Peyer's patch (tissue), 4 donors: Measurements from ENCODE around the gene ERC1. TPM values are rescaled to one million over a fixed set of nuclear protein-coding genes. Genes with fewer than 3 reads are reported as not detected.

Experiments
- DNase-seq, 3 donors: peaks; one replicate each; pipeline ENCODE4 v3.0.0-alpha.2; 2017 to 2019
- H3K27ac ChIP-seq, 4 donors: fragments of 200-600 bp; sonication (generic); one replicate each; pipeline ENCODE4 v1.5.1; 2016 to 2019
- H3K27me3 ChIP-seq, 2 donors: fragments of 200-600 bp; sonication (generic); one replicate each; pipeline ENCODE4 v1.5.1; 2019
- H3K36me3 ChIP-seq, 3 donors: fragments of 200-600 bp; sonication (generic); one replicate each; pipeline ENCODE4 v1.5.1; 2016 to 2019
- H3K4me1 ChIP-seq, 4 donors: fragments of 200-600 bp; sonication (generic); one replicate each; pipeline ENCODE4 v1.5.1; 2016 to 2019
- H3K4me3 ChIP-seq, 4 donors: fragments of 200-600 bp; sonication (generic); 1 replicate in 3 of 4; 2 replicates in 1 of 4; pipeline ENCODE4 v1.5.1; 2016 to 2019; ENCODE audit warnings: mild to moderate bottlenecking in 1 of 4
- H3K9me3 ChIP-seq, 4 donors: fragments of 200-600 bp; sonication (generic); one replicate each; pipeline ENCODE4 v1.5.1; 2016 to 2019; ENCODE audit warnings: mild to moderate bottlenecking in 1 of 4
- POLR2A ChIP-seq, 2 donors: fragments of 450-650 bp; IDR thresholded peaks; one replicate each; pipeline ENCODE4 v1.5.1; 2017; ENCODE audit warnings: antibody characterized with exemption in 2 of 2, mild to moderate bottlenecking in 2 of 2, moderate library complexity in 2 of 2
- total RNA-seq, 4 donors: library from RNA; depleted of rRNA; stranded (reverse); fragments of >200 nt; gene quantifications; one replicate each; pipeline ENCODE4 v1.1.0, GENCODE V29; 2016
- TF ChIP-seq, protein P1 (sequence below), 6 experiments: fragments of 450-650 bp in 4 of 6; fragments of 200-600 bp in 2 of 6; sonication (generic) in 1 of 6; IDR thresholded peaks; one replicate each; pipeline ENCODE4 v1.5.1; 2017 to 2019; ENCODE audit warnings: antibody characterized with exemption in 6 of 6, mild to moderate bottlenecking in 3 of 6, moderate library complexity in 1 of 6

The ERC1 gene
- total RNA-seq, 4 donors from 2014 or later, result 26.5 to 184 (median 31.7) TPM

DNA sequence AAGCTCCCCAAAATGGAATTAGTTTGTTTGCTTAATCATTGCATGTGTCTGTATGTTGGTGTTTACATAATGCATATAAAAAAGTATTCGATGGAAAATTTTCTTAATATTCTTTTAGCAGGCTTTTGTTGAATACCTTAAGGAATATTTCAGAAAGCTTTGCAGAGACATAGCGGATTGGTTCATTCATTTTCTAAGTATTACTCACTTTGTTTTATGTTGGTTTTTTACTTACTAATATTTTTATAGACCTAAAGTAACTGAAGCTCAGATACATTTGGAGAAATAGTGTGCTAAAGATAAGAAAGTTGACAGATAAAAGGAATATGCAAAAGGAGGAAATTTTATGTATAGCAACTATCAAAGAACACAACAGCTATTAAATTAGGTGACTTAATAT lies 191.0 kb downstream of the ERC1 start:
- Histone ChIP-seq H3K27me3 (no peaks in the 10 kb centered on the region), H3K9me3 (no peaks in the 10 kb centered on the region), H3K36me3 (peaks cover 0 to 22% (median 0%) of the 10 kb centered on the region in 3 donors), H3K4me1 (no peaks in the 10 kb centered on the region), H3K4me3 (no peak overlapping the region), H3K27ac (no peak overlapping the region)
- TF ChIP-seq POLR2A (IDR thresholded peaks at IDR 0.05), result no peak
- TF ChIP-seq, protein P1, sequence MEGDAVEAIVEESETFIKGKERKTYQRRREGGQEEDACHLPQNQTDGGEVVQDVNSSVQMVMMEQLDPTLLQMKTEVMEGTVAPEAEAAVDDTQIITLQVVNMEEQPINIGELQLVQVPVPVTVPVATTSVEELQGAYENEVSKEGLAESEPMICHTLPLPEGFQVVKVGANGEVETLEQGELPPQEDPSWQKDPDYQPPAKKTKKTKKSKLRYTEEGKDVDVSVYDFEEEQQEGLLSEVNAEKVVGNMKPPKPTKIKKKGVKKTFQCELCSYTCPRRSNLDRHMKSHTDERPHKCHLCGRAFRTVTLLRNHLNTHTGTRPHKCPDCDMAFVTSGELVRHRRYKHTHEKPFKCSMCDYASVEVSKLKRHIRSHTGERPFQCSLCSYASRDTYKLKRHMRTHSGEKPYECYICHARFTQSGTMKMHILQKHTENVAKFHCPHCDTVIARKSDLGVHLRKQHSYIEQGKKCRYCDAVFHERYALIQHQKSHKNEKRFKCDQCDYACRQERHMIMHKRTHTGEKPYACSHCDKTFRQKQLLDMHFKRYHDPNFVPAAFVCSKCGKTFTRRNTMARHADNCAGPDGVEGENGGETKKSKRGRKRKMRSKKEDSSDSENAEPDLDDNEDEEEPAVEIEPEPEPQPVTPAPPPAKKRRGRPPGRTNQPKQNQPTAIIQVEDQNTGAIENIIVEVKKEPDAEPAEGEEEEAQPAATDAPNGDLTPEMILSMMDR (IDR thresholded peaks at IDR 0.05), result no peak
- DNase-seq, result no peak

DNA sequence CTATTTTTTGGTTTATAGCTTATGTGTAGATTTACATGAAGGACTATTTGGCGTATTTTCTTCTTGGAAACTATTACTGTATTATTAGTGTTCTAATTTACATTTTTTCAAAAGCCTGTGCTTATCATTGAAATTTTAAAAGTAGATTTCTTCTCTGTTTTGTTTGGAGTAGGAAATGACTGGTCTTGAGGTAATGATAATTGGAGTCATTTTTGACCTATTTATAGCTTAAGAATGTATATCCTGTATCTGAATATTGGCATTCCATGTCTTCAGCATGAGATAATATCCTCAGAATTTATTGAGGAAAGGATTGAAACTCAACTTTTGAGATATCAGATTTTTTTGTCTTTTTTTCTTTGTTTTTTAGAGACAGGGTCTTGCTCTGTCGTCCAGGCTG lies 193.4 kb downstream of the ERC1 start:
- no peaks in the 10 kb centered on the region for H3K27me3 ChIP-seq
- TF ChIP-seq, protein P1 (IDR thresholded peaks at IDR 0.05), result no peak
- TF ChIP-seq POLR2A (IDR thresholded peaks at IDR 0.05), result no peak
- H3K4me1 ChIP-seq, result no peaks in the 10 kb centered on the region

DNA sequence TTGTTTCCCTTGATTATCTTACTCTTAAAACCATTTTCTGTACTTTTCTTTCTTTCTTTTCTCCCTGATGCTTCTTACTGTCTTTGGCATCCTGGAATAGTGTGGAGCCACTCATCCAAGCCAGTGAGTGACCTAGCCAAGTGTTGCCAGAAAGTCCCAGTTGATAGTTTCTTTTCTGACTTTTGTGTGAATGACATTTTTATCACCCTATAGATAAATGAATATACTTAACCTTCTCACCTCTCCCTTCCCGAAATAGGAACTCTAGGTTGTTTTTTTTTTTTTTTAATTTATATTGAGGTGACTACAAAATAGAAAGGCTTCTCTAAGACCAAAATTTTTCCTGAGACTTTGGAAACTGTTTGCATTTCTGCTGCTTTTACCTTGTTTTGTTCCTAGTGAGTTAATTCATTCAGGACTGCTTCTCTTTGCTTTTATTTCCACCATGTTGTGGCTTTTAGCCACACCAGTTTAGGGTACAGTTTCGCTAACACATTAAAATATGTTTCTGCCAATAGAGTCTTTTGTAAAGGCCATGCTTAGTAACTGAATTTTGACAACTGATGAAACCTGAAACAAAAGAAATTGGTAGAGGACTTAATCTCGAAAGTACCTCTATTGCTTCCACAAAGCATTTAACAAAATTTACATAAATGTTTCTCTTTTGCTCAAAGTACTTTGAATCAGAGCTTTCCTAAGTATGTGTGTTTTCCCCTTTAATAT lies 194.6 kb downstream of the ERC1 start:
- Histone ChIP-seq H3K9me3 (no peaks in the 10 kb centered on the region), H3K36me3 (peaks cover 0 to 29% (median 0%) of the 10 kb centered on the region in 3 donors), H3K27me3 (no peaks in the 10 kb centered on the region), H3K4me1 (no peaks in the 10 kb centered on the region), H3K27ac (no peak overlapping the region), H3K4me3 (no peak overlapping the region)
- TF ChIP-seq, protein P1 (IDR thresholded peaks at IDR 0.05), result no peak
- no peak for TF ChIP-seq POLR2A (IDR thresholded peaks at IDR 0.05)
- no peak for DNase-seq

More for the DNA sequence above, 193.4 kb downstream of the ERC1 start:
- peaks cover 0 to 22% (median 0%) of the 10 kb centered on the region in 3 donors for H3K36me3 ChIP-seq
- H3K27ac ChIP-seq, result no peak overlapping the region
- DNase-seq, result no peak
- no peaks in the 10 kb centered on the region for H3K9me3 ChIP-seq
- no peak overlapping the region for H3K4me3 ChIP-seq

DNA sequence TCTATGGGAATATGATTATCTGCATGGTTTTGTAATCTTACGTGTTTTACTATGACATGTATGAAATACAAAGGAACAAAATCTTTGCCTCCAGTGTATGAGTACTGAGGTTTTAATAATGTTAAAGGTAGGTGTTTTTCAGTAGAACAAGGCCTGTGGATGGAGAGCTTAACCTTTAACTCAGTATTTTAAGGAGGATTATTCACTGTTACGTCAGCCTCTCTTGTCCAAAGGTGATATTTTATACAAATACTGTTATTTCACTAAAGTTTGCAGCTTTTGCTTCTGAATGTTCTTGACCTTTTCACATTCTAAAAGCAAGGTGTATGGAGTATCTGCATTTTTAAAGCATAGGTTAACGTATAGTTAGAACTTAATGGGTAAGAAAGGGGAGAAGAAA lies 195.3 kb downstream of the ERC1 start:
- no peaks in the 10 kb centered on the region for H3K9me3 ChIP-seq
- no peak overlapping the region for H3K27ac ChIP-seq
- DNase-seq, result no peak
- no peaks in the 10 kb centered on the region for H3K27me3 ChIP-seq
- H3K4me3 ChIP-seq, result no peak overlapping the region
- H3K36me3 ChIP-seq, result peaks cover 0 to 35% (median 0%) of the 10 kb centered on the region in 3 donors
- TF ChIP-seq, protein P1 (IDR thresholded peaks at IDR 0.05), result no peak
- no peak for TF ChIP-seq POLR2A (IDR thresholded peaks at IDR 0.05)
- no peaks in the 10 kb centered on the region for H3K4me1 ChIP-seq

DNA sequence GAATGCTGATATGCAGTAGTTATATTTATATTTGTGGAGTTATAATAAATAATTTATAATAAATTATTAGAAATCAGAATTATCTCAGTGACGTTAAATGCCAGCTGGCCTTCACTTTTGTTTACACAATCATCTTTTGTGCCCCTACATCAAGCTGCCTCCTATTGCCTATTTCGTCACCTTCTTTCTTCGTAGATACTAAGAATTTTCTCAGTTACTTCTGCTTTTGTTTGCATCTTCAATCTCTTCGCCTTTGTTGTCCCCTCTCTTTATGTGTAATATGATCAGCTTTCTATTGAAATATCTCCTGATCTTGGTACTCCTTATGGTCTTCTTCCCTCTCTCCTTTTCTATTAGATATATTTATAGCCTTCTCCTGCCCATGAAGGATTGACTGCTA lies 197.0 kb downstream of the ERC1 start:
- Histone ChIP-seq H3K27me3 (no peaks in the 10 kb centered on the region), H3K36me3 (peaks cover 0 to 45% (median 0%) of the 10 kb centered on the region in 3 donors), H3K4me1 (no peaks in the 10 kb centered on the region), H3K27ac (no peak overlapping the region), H3K4me3 (no peak overlapping the region), H3K9me3 (no peaks in the 10 kb centered on the region)
- no peak for DNase-seq
- no peak for TF ChIP-seq POLR2A (IDR thresholded peaks at IDR 0.05)
- TF ChIP-seq, protein P1 (IDR thresholded peaks at IDR 0.05), result no peak
